GM19240 (cell line): Measurements from ENCODE around the gene ELP2.
A peak's percentile ranks its signal among the peaks of the same experiment; 100 is the strongest.
"Not testable (repeated sequence)": the region's sequence is repeated elsewhere in the genome, so short reads cannot be mapped to it uniquely, and the experiment has no call there.

Experiments
- DNase-seq: peaks from one replicate; pipeline ENCODE4 v3.0.0; 2011; ENCODE audit warnings: low spot score; ENCODE audit not compliant: insufficient read length

The ELP2 gene

DNA sequence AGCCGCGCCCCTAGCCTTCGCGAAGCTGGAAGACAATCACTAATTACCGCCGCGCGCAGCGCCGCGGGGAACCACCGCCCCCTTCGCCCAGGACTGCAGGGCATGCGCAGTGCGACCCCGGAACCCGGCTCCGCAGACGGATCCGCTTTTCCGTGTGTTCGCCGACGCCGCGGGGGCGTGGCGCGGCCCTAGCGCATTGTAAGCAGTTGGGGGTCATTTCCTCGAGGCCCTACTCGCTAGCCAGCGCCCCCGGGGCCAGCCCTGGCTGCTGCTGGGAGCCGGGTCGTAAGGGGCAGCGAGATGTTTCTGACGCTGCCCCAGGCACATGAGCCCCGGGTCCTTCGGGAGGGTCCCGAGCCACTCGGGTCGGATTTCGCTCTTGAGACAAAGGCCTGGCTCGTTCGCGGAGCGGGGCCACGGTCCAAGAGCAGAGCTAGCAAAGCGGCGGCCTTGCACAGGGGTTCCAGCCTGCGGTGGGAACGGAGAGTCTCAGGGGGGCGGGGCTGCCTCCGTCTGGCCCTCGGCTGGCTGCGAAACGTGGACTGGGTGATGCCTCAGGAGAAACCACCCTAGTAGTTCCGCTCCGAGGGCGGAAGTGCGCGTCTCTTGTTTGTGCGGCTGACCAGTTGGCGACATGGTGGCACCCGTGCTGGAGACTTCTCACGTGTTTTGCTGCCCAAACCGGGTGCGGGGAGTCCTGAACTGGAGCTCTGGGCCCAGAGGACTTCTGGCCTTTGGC, at the start of gene ELP2, which contains the start of gene SLC39A6:
TSS of gene ELP2 (plus strand) at position 600 of the 739 bp plus-strand sequence. CDS start at position 635, 35 bp downstream.
TSS of gene SLC39A6 (minus strand) at position 41 of the 739 bp plus-strand sequence. CDS start 2,333 bp downstream, outside the sequence.
- peak; percentile 64 for DNase-seq

DNA sequence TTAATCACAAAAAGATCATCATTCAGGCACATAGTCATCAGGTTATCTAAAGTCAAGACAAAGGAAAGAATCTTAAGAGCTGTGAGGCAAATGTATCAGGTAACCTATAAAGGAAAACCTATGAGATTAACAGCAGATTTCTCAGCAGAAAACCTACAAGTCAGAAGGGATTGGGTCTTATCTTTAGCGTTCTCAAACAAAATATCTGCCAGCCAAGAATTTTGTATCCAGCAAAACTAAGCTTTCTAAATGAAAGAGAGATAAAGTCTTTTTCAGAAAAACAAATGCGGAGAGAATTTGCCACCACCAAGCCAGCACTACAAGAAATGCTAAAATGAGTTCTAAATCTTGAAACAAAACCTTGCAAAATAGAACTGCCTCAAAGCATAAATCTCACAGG, 48.6 kb upstream of the ELP2 start:
- DNase-seq = not testable (repeated sequence)

GRCh38 chr18:36083729-36084128, 46.0 kb upstream of the ELP2 start:
- no peak for DNase-seq

GRCh38 chr18:36085195-36085594, 44.5 kb upstream of the ELP2 start:
- DNase-seq = no peak

GRCh38 chr18:36086186-36086585, 43.5 kb upstream of the ELP2 start:
- no peak for DNase-seq

DNA sequence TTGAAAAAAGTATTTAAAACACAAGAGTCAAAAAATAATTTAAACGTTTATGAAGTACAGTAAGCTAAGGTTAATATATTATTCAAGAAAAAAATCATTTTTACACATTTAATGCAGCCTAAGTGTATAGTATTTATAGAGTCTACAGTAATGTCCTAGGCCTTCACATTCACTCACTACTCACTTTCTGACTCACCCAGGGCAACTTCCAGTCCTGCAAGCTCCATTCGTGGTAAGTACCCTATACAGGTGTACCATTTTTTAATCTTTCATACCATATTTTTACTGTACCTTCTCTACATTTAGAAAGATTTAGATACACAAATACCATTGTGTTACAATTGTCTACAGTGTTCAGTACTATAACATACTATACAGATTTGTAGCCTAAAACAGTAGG, 41.4 kb upstream of the ELP2 start:
- DNase-seq = no peak

DNA sequence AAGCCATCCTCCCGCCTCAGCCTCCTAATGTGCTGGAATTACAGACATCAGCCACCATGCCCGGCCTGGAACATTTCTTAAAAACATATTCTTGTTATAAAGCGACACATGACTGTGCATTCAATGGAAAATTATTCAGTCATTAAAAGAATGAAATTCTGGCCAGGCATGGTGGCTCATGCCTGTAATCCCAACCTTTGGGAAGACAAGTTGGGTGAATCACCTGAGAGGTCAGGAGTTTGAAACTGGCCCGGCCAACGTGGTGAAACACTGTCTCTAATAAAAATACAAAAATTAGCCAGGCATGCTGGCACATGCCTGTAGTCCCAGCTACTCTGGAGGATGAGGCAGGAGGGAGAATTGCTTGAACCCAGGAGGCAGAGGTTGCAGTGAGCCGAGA, 40.7 kb upstream of the ELP2 start:
- no peak for DNase-seq

GRCh38 chr18:36092116-36092515, 37.6 kb upstream of the ELP2 start:
- DNase-seq = not testable (repeated sequence)

DNA sequence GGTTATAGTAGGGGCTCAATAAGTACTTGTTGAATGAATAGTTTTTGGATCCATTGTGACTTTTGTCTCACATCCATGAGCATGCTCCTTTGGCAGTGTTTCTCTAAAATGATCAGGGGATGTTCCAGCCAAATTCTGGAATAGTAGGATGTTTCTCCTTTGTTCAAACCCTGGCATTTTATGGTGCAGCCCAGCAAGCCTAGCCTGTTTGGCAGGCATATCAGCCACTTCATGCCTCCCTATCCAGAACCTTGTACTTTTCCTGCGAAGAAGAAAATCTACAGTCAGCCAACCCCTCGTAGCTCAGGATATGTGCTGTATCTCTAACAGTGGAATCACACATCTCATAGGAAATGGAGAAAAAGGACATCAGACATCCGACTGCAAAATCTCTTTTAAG, 35.3 kb upstream of the ELP2 start:
- no peak for DNase-seq

GRCh38 chr18:36095936-36096519, 33.7 kb upstream of the ELP2 start:
- DNase-seq = no peak

DNA sequence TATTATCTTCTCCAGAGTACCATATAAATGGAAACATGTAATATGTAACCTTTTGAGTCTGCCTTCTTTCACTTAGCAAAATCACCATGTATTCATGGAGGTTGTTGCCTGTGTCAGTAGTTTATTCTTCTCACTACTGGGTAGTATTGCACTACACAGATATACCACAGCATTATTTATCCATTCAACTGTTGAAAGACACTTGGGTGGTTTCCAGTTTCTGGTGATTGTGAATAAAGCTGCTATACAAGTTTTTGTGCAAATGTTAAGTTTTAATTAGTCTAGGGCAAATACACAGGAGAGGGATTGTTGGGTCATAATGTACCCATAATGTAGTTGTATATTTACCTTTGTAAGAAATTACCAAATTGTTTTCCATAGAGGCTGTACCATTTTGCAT, 32.7 kb upstream of the ELP2 start:
- DNase-seq = no peak

DNA sequence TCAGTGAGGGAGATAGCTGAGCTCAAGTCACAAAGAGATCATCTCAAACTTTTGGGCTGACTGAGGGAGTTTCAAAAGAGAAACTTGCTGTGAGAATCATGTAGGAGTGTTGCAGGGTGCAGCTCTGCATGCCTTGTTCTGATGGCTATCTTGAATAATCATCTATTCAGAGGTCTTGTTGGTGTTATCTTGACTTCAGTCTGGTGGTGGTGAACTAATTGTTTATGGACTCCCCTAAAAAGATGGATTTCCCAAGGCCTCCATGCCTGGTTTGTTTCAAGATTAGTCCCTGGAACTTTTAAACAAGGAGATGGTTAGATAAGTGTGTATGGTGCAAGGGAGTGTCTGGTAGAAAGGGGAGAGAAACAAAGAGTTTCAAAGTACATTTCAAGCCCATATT, 30.4 kb upstream of the ELP2 start:
- DNase-seq = no peak

DNA sequence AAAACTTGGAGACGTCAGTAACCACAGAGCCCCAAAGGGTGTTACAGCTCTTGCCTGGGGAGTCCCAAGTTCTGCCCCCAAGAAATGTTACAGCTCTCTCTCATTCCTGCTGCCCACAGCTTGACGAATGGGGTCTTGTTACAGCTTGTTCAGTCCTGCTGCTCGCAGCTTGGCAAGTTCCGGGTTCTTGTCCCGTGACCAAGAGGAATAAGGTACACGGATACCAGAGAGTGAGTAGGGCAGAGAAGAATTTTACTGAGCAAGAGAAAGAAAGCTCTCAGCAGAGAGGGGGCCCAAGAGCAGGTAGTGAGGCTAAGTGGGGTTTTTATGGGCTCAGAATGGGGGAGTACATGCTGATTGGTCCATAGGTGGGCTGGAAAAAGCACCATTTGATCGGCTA, 27.8 kb upstream of the ELP2 start:
- DNase-seq = no peak

DNA sequence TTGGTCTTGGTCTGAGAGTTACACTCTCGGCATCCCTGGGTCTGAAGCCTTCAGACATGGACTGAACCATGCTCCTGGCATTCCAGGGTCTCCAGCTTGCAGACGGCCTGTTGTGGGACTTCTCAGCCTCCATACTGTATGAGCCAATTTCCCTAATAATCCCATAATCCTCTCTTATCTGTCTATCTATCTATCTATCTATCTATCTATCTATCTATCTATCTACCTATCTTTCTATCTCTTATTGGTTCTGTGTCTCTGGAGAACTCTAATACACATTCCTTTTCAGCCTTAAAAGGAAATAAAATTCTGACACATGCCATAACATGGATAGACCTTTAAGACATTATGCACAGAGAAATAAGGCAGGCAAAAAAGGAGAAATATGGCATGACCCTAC, 24.9 kb upstream of the ELP2 start:
- no peak for DNase-seq

DNA sequence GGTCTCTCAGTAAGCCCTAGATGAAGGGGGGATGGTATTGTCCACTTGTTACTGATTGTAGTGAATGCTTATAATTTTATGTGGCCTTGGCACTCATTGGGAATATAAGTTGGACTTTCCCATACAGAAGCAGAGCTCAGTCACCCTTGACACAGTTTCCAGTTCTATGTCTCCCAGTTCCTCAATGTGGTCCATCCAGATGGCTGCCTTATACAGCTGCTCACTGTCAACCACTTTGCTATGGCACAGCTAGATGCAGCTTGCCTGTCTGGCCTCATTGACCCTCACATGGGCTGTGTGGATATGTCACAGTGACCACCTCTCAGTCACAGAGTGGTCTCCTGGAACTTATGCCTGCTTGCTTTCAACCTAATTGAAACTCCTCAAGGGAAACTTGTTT, 22.2 kb upstream of the ELP2 start:
- no peak for DNase-seq

DNA sequence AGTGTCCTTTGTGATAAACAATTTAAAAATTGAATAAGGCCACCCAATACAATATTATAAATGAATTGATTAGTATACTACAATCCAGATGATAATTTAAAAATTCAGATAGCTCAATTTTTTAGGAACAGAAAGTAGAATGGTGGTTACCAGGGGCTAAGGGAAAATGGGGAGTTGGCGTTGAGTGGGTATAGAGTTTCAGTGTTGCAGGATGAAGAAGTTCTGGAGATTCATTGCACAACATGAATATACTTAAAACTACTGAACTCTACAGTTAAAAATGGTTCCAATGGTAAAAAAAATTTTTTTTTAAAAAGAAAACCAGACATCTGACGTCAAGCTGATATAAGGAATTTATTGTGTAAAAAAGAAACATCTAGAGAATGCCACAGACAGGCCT, 21.5 kb upstream of the ELP2 start:
- DNase-seq = no peak

GRCh38 chr18:36108601-36109000, 21.1 kb upstream of the ELP2 start:
- DNase-seq = no peak

- no peak for DNase-seq
These were observed 20.0 kb upstream of the ELP2 start for GRCh38 chr18:36109737-36110136.

GRCh38 chr18:36112302-36112701, 17.4 kb upstream of the ELP2 start:
- DNase-seq = no peak

DNA sequence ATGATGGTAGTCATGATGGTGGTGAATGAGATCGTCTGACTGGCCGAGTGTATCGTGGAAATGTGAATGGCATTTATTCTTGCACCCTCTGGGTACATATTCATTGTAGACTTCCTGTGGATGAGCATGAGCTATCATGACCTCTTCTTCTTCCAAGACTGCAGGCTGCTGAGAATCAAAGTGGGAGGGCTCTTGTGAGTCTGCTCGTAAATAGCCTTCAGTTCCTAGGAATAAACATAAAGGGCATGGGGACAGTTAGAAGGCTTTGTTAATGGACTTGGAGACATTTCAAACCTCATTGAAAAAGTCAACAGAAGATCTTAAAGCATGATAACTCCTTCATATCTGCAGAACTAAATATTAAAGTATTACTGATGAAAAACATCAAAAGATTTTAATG, 15.4 kb upstream of the ELP2 start:
- no peak for DNase-seq

- DNase-seq = no peak
These were observed 15.0 kb upstream of the ELP2 start for GRCh38 chr18:36114738-36115137.

- not testable (repeated sequence) for DNase-seq
These were observed 12.9 kb upstream of the ELP2 start for GRCh38 chr18:36116771-36117170.

GRCh38 chr18:36120297-36120696, 9.4 kb upstream of the ELP2 start:
- no peak for DNase-seq
